Measurements from ENCODE around the gene BCAN. TPM values are rescaled to one million over a fixed set of nuclear protein-coding genes. Genes with fewer than 3 reads are reported as not detected.

BCAN gene
- total RNA-seq, 1 donor from 2014 or later = 0.35 TPM

- ATAC-seq (no peak), DNase-seq (ENCODE audit: missing footprints) (no peak)
- intact Hi-C loops (cut with DNase I) = no loop called here
Observed at GRCh38 chr1:156703741-156704140, 61.8 kb downstream of the BCAN start.

- intact Hi-C loops (cut with DNase I) = no loop called here
- ATAC-seq (no peak), DNase-seq (ENCODE audit: missing footprints) (peak; percentile 45)
Observed at GRCh38 chr1:156704166-156704711, 62.3 kb downstream of the BCAN start.

GRCh38 chr1:156704930-156705320 is 63.0 kb downstream of the BCAN start:
- intact Hi-C loops (cut with DNase I) = no loop called here
- peak; percentile 53 for DNase-seq (ENCODE audit: missing footprints)
- no peak for ATAC-seq

GRCh38 chr1:156705321-156705917 is 63.5 kb downstream of the BCAN start, which contains the start of gene CRABP2:
CRABP2 (minus strand) TSS chr1:156705583; CDS start chr1:156705446, 137 bp downstream.
- ATAC-seq (no peak), DNase-seq (ENCODE audit: missing footprints) (peak; percentile 50)
- intact Hi-C loops (cut with DNase I) = no loop called here

- ATAC-seq = peak; percentile 55
- intact Hi-C loops (cut with DNase I) = no loop called here
- DNase-seq (ENCODE audit: missing footprints) = peak; percentile 74
Observed at GRCh38 chr1:156705918-156706656, 64.2 kb downstream of the BCAN start.

GRCh38 chr1:156706657-156707416 is 64.9 kb downstream of the BCAN start:
- DNase-seq (ENCODE audit: missing footprints) (peak; percentile 67), ATAC-seq (peak; percentile 68)
- intact Hi-C loops (cut with DNase I) = no loop called here

- intact Hi-C loops (cut with DNase I) = no loop called here
- ATAC-seq = no peak
- peak; percentile 25 for DNase-seq (ENCODE audit: missing footprints)
Observed at GRCh38 chr1:156707417-156708217, 65.7 kb downstream of the BCAN start.

- ATAC-seq (no peak), DNase-seq (ENCODE audit: missing footprints) (no peak)
- intact Hi-C loops (cut with DNase I) = no loop called here
Observed at GRCh38 chr1:156708218-156708661, 66.3 kb downstream of the BCAN start.

- ATAC-seq (no peak), DNase-seq (ENCODE audit: missing footprints) (no peak)
- intact Hi-C loops (cut with DNase I) = no loop called here
Observed at GRCh38 chr1:156709031-156709430, 67.1 kb downstream of the BCAN start.

Other genes with a start within 250 kb of the BCAN start
- 99.7 TPM for gene MEF2D, start 141.3 kb upstream of the BCAN start, total RNA-seq
- gene IQGAP3, start 69.6 kb upstream of the BCAN start, total RNA-seq = 1.2 TPM
- not detected for gene TTC24, start 62.4 kb upstream of the BCAN start, total RNA-seq
- gene NAXE, start 50.3 kb upstream of the BCAN start, total RNA-seq = 116 TPM
- gene GPATCH4, start 40.6 kb upstream of the BCAN start, total RNA-seq = 14.6 TPM
- gene HAPLN2, start 22.7 kb upstream of the BCAN start, total RNA-seq = 1.4 TPM
- gene NES, start 35.3 kb downstream of the BCAN start, total RNA-seq = 131 TPM
- not detected for gene CRABP2, start 63.5 kb downstream of the BCAN start, total RNA-seq
- gene METTL25B, start 86.4 kb downstream of the BCAN start, total RNA-seq = 16.6 TPM
- 13.1 TPM for gene ISG20L2, start 86.6 kb downstream of the BCAN start, total RNA-seq
- gene MRPL24, start 99.0 kb downstream of the BCAN start, total RNA-seq = 103 TPM
- 183 TPM for gene HDGF, start 109.6 kb downstream of the BCAN start, total RNA-seq
- 42.9 TPM for gene PRCC, start 125.4 kb downstream of the BCAN start, total RNA-seq
- 2.2 TPM for gene SH2D2A, start 174.7 kb downstream of the BCAN start, total RNA-seq
- 0.46 TPM for gene INSRR, start 217.0 kb downstream of the BCAN start, total RNA-seq
- gene NTRK1, start 218.7 kb downstream of the BCAN start, total RNA-seq = 2.4 TPM

Data from Right ventricle myocardium inferior (tissue), 1 donor.